Activated T-helper 2 cell treated with anti-CD3 and anti-CD28 coated beads, Interferon-gamma antibody, Interleukin-2, Interleukin-4, amounts not matched to agents 10 μg/mL and 5 μg/mL and 100 μg/mL, durations not matched to agents 14 hours and 24 hours and 36 hours (primary cell): ENCODE data around the gene LMCD1. TPM values are rescaled to one million over a fixed set of nuclear protein-coding genes. Genes with fewer than 3 reads are reported as not detected.
"Not testable (repeated sequence)": the region's sequence is repeated elsewhere in the genome, so short reads cannot be mapped to it uniquely, and the experiment has no call there.

Experiments used
- DNase-seq: peaks from one replicate; pipeline ENCODE4 v3.0.0; 2021; ENCODE audit warnings: low spot score
- H3K27ac Mint-ChIP-seq: one replicate; pipeline ENCODE4 v1.8.0; 2021; ENCODE audit warnings: mixed read lengths
- H3K27me3 Mint-ChIP-seq: one replicate; pipeline ENCODE4 v1.8.0; 2021; ENCODE audit warnings: low read depth, mixed read lengths
- H3K36me3 Mint-ChIP-seq: one replicate; pipeline ENCODE4 v1.8.0; 2021; ENCODE audit warnings: low read depth, mixed read lengths
- H3K4me1 Mint-ChIP-seq: one replicate; pipeline ENCODE4 v1.8.0; 2021; ENCODE audit warnings: low read depth, mixed read lengths
- H3K4me3 Mint-ChIP-seq: one replicate; pipeline ENCODE4 v1.8.0; 2021; ENCODE audit warnings: low read depth, mild to moderate bottlenecking, moderate library complexity, mixed read lengths
- H3K9me3 Mint-ChIP-seq: one replicate; pipeline ENCODE4 v1.8.0; 2021; ENCODE audit warnings: mixed read lengths
- intact Hi-C: fragments of 100-400 bp; cut with micrococcal nuclease; formaldehyde crosslinking; loops from one replicate; pipeline ENCODE4 v1.15.1; 2023
- total RNA-seq: library from RNA; stranded (reverse); gene quantifications from 2 replicates; pipeline ENCODE4 v1.2.3, GENCODE V29; 2022

LMCD1 gene
- total RNA-seq, 1 donor from 2014 or later, result 4.4 TPM

DNA sequence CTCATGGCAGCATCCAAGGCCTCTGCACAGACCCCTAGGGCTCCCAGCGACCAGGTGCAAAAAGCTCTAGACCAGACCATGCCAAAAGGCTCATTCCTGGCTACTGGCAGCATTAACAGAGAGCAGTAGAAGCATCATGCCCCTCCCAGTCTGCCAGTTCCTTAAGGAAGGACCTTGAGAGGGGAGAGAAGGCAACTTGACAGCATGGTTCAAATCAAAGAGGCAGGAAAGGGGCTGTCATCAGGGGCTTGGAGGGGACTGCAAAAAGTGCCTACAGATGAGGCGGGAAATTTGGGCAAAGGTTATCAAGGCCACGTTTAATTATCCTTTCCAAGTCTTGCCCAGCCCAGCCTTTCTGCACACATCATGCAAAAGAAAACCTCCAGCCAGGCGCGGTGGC lies 78.3 kb downstream of the LMCD1 start:
- no peak for DNase-seq
- no peaks in the 10 kb centered on the region for H3K9me3 Mint-ChIP-seq

DNA sequence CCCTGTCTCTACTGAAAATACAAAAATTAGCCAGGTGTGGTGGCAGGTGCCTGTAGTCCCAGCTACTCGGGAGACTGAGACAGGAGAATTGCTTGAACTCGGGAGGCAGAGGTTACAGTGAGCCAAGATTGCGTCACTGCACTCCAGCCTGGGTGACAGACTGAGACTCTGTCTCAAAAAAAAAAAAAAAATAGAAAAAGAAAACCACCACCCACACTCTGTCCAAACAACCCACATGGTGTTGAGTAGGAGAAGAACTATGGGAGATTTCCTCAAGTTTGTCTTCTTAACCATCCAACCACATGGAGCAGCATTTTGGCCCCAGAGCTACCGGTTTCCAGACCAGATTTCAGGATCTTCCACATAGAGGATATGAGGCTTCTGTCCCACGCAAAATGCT lies 78.8 kb downstream of the LMCD1 start:
- DNase-seq, intact Hi-C loops, H3K27me3 Mint-ChIP-seq, H3K36me3 Mint-ChIP-seq, H3K4me3 Mint-ChIP-seq, H3K4me1 Mint-ChIP-seq, H3K9me3 Mint-ChIP-seq, H3K27ac Mint-ChIP-seq: not testable (repeated sequence)

More for the DNA sequence above, 78.3 kb downstream of the LMCD1 start:
- intact Hi-C loops, result no loop called here
- H3K4me1 Mint-ChIP-seq, result no peaks in the 10 kb centered on the region
- H3K27me3 Mint-ChIP-seq, result no peaks in the 10 kb centered on the region
- H3K27ac Mint-ChIP-seq, result no peak overlapping the region
- no peaks in the 10 kb centered on the region for H3K36me3 Mint-ChIP-seq
- no peak overlapping the region for H3K4me3 Mint-ChIP-seq

GRCh38 chr3:8581373-8581772 lies 79.8 kb downstream of the LMCD1 start:
- Mint-ChIP-seq H3K27ac (no peak overlapping the region), H3K4me1 (no peaks in the 10 kb centered on the region), H3K4me3 (no peak overlapping the region), H3K9me3 (no peaks in the 10 kb centered on the region), H3K36me3 (no peaks in the 10 kb centered on the region), H3K27me3 (no peaks in the 10 kb centered on the region)
- no peak for DNase-seq
- intact Hi-C loops, result no loop called here

DNA sequence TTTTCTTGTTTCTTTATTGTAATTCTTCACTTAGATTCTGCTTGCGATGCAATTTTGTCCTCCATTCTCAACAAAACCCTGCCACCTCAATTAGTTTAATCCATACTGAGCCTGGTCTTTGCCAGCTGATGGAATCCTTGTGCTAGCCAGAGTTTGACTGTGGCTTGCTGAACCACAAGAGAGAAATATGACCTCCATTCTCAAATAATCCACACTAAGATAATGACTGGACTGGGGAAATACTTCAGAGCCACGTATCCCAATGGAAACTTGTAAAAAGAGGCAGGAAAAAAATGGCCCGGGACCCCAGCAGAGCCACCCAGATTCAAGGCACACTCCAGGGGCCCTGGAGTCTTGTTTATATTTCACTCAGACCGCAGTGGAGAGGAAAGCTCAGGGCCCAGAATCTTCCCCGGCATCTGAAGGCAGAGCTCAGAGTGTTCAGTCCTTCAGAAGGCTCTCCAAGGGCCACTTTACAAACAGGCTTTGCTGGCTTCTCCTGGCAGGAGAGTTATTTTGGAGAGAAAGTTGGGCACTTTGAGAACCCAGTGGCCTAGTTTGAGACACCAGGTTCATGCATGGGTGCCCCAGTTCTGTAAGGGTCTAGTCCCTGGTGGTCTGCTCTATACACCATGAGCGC lies 80.3 kb downstream of the LMCD1 start:
- Mint-ChIP-seq H3K4me1 (no peaks in the 10 kb centered on the region), H3K36me3 (no peaks in the 10 kb centered on the region), H3K9me3 (no peaks in the 10 kb centered on the region), H3K27ac (no peak overlapping the region), H3K4me3 (no peak overlapping the region), H3K27me3 (no peaks in the 10 kb centered on the region)
- intact Hi-C loops, result no loop called here
- DNase-seq, result no peak

DNA sequence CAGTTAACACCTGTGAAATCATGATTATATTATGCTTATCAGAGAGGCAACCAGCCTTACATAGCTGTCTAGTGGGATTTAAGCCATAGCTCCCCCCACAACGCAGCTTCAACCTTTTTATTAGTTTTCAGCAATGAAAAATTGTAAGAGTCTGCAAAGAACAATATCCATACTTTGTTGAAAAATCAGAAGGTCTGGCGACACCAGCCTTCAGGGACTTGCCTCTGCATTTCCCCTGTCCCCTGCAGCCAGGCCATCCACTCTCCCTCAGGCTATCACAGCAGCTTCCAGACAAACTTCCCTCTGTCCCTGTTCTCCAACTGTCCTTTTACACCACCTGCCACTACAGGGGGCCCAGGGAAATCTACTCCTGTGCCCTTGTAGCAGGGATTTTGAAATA lies 83.0 kb downstream of the LMCD1 start:
- DNase-seq, result no peak
- Mint-ChIP-seq H3K4me3 (no peak overlapping the region), H3K27ac (no peak overlapping the region), H3K27me3 (no peaks in the 10 kb centered on the region), H3K4me1 (no peaks in the 10 kb centered on the region), H3K36me3 (no peaks in the 10 kb centered on the region), H3K9me3 (no peaks in the 10 kb centered on the region)
- intact Hi-C loops, result no loop called here

DNA sequence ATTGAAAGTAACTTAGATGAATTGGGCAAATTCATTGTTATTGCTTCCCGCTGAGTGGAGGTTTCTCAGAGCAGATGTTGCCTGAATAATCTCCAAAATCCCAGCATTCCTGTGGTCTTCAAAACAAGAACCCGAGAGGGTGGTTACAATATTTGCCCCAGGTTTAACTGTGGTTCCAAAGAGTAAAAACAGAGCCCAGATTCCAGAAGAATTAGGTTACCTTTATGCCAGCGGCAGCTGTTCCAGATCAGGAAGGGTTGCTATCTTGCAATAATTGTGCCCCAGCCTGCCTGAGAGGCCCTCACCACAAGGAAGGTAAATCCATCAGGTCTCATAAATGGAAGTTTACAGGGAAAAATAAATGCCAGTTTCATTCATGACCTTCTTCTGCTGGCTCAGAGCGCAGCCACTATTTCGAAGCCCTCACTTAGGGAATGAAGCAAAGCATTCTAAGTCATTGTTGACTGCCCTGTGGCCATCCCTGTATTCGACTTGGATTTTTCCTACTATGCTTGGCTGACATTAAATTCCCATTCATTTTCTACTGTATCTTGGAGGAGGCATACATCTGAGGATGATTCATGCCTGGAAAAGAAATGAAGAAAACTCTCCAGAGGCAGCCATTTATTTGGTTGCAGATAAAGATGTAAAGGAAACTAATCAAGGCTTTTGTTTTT lies 88.4 kb downstream of the LMCD1 start:
- H3K4me1 Mint-ChIP-seq, result no peaks in the 10 kb centered on the region
- no peaks in the 10 kb centered on the region for H3K27me3 Mint-ChIP-seq
- H3K27ac Mint-ChIP-seq, result no peak overlapping the region
- no peaks in the 10 kb centered on the region for H3K9me3 Mint-ChIP-seq
- no peaks in the 10 kb centered on the region for H3K36me3 Mint-ChIP-seq
- H3K4me3 Mint-ChIP-seq, result no peak overlapping the region
- no peak for DNase-seq
- intact Hi-C loops, result no loop called here

- no peak overlapping the region for H3K27ac Mint-ChIP-seq
- H3K4me3 Mint-ChIP-seq, result no peak overlapping the region
- intact Hi-C loops, result no loop called here
- no peaks in the 10 kb centered on the region for H3K9me3 Mint-ChIP-seq
- H3K27me3 Mint-ChIP-seq, result no peaks in the 10 kb centered on the region
- H3K4me1 Mint-ChIP-seq, result no peaks in the 10 kb centered on the region
- DNase-seq, result no peak
- no peaks in the 10 kb centered on the region for H3K36me3 Mint-ChIP-seq
Observed at GRCh38 chr3:8593021-8593827, 91.6 kb downstream of the LMCD1 start.

- H3K9me3 Mint-ChIP-seq, result no peaks in the 10 kb centered on the region
- intact Hi-C loops, result no loop called here
- no peak for DNase-seq
Observed at GRCh38 chr3:8595252-8595651, 93.6 kb downstream of the LMCD1 start.

DNA sequence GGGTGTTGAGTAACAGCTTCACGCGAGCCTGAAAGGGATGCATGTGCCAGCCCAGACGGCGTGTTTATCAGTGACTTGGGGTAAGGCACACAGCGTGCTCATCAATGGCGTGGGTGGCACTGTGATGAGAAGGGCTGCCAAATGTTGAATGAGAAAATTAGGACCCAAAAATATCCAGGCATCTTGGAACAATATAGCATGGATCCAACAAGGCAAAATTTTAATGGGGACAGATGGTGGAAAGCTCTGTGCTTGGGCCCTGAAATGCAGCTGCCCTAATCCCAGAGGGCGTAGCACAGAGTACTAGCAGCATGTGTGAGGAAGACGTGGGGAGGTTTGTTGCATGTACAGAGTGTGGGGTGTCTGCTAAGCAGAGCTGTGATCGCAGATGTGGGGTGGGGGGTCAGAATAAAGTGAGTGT lies 94.1 kb downstream of the LMCD1 start:
- no peaks in the 10 kb centered on the region for H3K27me3 Mint-ChIP-seq
- no peak overlapping the region for H3K27ac Mint-ChIP-seq
- DNase-seq, result no peak
- H3K9me3 Mint-ChIP-seq, result no peaks in the 10 kb centered on the region
- H3K4me3 Mint-ChIP-seq, result no peak overlapping the region
- intact Hi-C loops, result no loop called here
- no peaks in the 10 kb centered on the region for H3K36me3 Mint-ChIP-seq
- H3K4me1 Mint-ChIP-seq, result no peaks in the 10 kb centered on the region

More at GRCh38 chr3:8595252-8595651, 93.6 kb downstream of the LMCD1 start:
- no peaks in the 10 kb centered on the region for H3K4me1 Mint-ChIP-seq
- H3K27ac Mint-ChIP-seq, result no peak overlapping the region
- H3K4me3 Mint-ChIP-seq, result no peak overlapping the region
- H3K36me3 Mint-ChIP-seq, result no peaks in the 10 kb centered on the region
- H3K27me3 Mint-ChIP-seq, result no peaks in the 10 kb centered on the region

DNA sequence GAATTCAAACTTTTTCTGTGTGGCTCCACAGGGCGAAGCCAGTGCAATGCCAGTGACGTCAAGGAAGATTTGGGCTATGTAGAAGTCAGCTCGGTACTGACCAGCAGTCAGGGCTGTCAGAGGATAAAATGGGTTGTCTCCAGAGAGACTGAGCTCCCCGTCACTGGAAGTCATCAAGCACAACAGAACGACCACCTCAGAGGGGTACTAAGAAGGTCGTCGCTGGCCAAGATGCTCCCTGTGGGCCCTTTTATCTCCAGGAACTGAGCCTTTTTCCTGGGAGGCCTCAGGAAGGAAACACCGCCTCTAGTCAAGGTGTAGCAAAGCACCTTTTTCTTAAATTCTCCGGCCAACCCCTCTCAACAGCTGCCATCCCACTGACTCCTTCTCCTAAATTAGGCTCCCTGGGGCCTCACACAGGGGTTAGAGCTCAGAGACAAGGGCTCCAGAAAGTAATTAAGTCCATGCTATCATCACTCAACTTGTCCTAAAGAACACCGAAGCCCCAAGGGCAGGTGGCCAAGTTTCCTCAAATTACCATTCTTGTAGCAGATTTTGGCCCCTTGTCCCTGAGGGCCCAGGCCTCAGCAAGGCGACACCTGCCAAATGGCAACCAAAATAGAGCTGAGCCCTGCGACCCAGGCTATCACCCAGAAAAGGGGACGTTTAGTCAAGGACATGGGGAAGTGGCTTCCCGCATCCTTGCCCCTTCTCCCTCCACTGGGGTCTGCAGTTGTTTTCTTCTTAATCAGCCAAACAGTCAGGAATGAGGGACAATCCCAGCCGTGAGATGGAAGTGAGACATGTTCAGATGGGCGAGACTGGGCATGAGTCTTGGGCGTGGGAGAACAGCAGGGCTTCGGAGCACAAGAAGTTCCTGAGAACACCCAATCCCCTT lies 94.9 kb downstream of the LMCD1 start:
- DNase-seq, result no peak
- Mint-ChIP-seq H3K27me3 (no peaks in the 10 kb centered on the region), H3K27ac (no peak overlapping the region), H3K36me3 (no peaks in the 10 kb centered on the region), H3K4me3 (no peak overlapping the region), H3K9me3 (no peaks in the 10 kb centered on the region), H3K4me1 (no peaks in the 10 kb centered on the region)
- intact Hi-C loops, result no loop called here

DNA sequence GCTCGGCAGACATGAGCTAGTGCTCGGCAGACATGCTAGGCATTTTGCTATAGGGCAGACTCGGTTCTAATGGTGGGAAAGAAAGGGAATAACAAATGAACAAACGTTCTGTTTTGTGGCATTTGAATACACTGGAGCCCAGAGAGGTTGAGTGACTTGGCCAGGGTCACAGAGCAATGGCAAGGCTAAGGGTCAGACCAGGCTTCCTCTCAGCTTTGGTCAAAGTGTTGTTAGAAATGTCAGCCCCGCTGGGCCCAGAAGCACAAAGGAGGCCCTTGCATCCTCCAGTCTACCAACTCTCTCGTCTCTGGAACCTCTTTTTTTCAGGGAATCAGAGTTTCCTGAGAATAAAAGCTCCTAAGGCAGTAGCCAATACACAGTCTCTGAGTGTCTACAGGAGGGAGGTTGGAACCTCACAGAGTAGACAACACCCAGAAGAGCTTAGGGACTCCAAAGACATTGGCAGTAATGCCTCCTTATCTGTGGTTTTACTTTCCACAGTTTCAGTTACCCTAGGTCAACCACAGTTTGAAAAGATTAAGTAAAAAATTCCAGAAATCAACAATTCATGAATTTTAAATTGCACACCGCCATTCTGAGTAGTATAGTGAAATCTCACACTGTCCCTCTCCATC lies 95.7 kb downstream of the LMCD1 start:
- no peaks in the 10 kb centered on the region for H3K4me1 Mint-ChIP-seq
- H3K27me3 Mint-ChIP-seq, result no peaks in the 10 kb centered on the region
- H3K27ac Mint-ChIP-seq, result no peak overlapping the region
- H3K36me3 Mint-ChIP-seq, result no peaks in the 10 kb centered on the region
- DNase-seq, result no peak
- H3K9me3 Mint-ChIP-seq, result no peaks in the 10 kb centered on the region
- intact Hi-C loops, result no loop called here
- no peak overlapping the region for H3K4me3 Mint-ChIP-seq

DNA sequence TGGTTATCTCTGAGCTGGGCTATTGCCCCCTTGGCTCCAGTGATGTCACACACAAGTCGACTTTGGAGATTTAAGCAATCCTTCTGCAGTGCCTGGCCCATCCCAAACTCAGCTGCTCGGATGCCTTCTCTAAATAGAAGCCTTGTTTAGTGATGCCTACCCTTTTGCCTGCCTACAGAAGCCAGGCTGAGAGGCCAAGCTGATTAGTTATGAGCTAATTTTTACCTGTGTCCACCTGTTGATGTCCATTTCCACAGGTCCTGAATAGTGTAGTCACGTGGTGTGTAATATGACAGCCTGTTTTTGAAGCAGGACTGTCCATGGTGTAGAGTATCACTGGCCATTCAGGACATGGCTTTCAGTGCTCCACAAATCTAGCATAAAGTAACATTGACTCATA lies 97.5 kb downstream of the LMCD1 start:
- Mint-ChIP-seq H3K4me3 (no peak overlapping the region), H3K36me3 (no peaks in the 10 kb centered on the region), H3K27ac (no peak overlapping the region), H3K4me1 (no peaks in the 10 kb centered on the region), H3K27me3 (no peaks in the 10 kb centered on the region), H3K9me3 (no peaks in the 10 kb centered on the region)
- no peak for DNase-seq
- intact Hi-C loops, result no loop called here
